Ascending aorta (tissue), 2 donors: ENCODE results near the gene MACROH2A1. TPM values are rescaled to one million over a fixed set of nuclear protein-coding genes. Genes with fewer than 3 reads are reported as not detected.

ENCODE experiments used
- DNase-seq, 2 donors: peaks; one replicate each; pipeline ENCODE4 v3.0.0-alpha.2; 2019; ENCODE audit warnings: low spot score in 2 of 2
- H3K27ac ChIP-seq, 2 donors: fragments of 200-600 bp; sonication (generic); one replicate each; pipeline ENCODE4 v1.5.1; 2016 to 2017; ENCODE audit warnings: mild to moderate bottlenecking in 1 of 2
- H3K27me3 ChIP-seq: fragments of 200-600 bp; sonication (generic); one replicate; pipeline ENCODE4 v1.5.1; 2017
- H3K36me3 ChIP-seq, 2 donors: fragments of 200-600 bp; sonication (generic); one replicate each; pipeline ENCODE4 v1.5.1; 2016
- H3K4me1 ChIP-seq, 2 donors: fragments of 200-600 bp; sonication (generic); one replicate each; pipeline ENCODE4 v1.5.1; 2016 to 2017; ENCODE audit warnings: mild to moderate bottlenecking in 1 of 2
- H3K4me3 ChIP-seq, 2 donors: fragments of 200-600 bp; sonication (generic); one replicate each; pipeline ENCODE4 v1.5.1; 2016 to 2017; ENCODE audit warnings: mild to moderate bottlenecking in 1 of 2
- H3K9me3 ChIP-seq, 2 donors: fragments of 200-600 bp; sonication (generic); one replicate each; pipeline ENCODE4 v1.5.1; 2016
- CTCF ChIP-seq, 3 experiments: fragments of 200-600 bp in 2 of 3; fragments of 450-650 bp in 1 of 3; sonication (generic) in 2 of 3; IDR thresholded peaks; one replicate each; pipeline ENCODE4 v1.5.1; 2016 to 2019; ENCODE audit warnings: antibody characterized with exemption in 3 of 3, mild to moderate bottlenecking in 1 of 3, moderate library complexity in 1 of 3
- intact Hi-C: fragments of 100-400 bp; cut with DNase I; formaldehyde crosslinking; loops from one replicate; pipeline ENCODE4 v1.15.1; 2023
- total RNA-seq: library from RNA; depleted of rRNA; stranded (reverse); fragments of >200 nt; gene quantifications from one replicate; pipeline ENCODE4 v1.1.0, GENCODE V29; 2016

The MACROH2A1 gene
- total RNA-seq, 1 donor from 2014 or later = 216 TPM

GRCh38 chr5:135426102-135427082 is 27.4 kb upstream of the MACROH2A1 start:
- peak in 1 of 3 experiments; percentile 34 for TF ChIP-seq CTCF (IDR thresholded peaks at IDR 0.05)
- DNase-seq = no peak
- H3K27ac ChIP-seq = no peak overlapping the region
- peaks cover 0 to 5% of the 10 kb centered on the region in 2 donors for H3K4me1 ChIP-seq
- intact Hi-C loops = no loop called here
- no peaks in the 10 kb centered on the region for H3K27me3 ChIP-seq
- no peaks in the 10 kb centered on the region for H3K36me3 ChIP-seq
- peaks cover 3 to 4% of the 10 kb centered on the region in 2 donors for H3K9me3 ChIP-seq
- no peak overlapping the region for H3K4me3 ChIP-seq

- peaks cover 3 to 4% of the 10 kb centered on the region in 2 donors for H3K9me3 ChIP-seq
- H3K27me3 ChIP-seq = no peaks in the 10 kb centered on the region
- intact Hi-C loops = no loop called here
- DNase-seq = no peak
- no peak for TF ChIP-seq CTCF (IDR thresholded peaks at IDR 0.05)
- H3K4me1 ChIP-seq = peaks cover 0 to 5% of the 10 kb centered on the region in 2 donors
- no peaks in the 10 kb centered on the region for H3K36me3 ChIP-seq
- H3K4me3 ChIP-seq = no peak overlapping the region
- H3K27ac ChIP-seq = no peak overlapping the region
These were observed 26.6 kb upstream of the MACROH2A1 start for GRCh38 chr5:135425641-135426040.

- intact Hi-C loops = no loop called here
- Histone ChIP-seq H3K4me1 (no peaks in the 10 kb centered on the region), H3K27me3 (no peaks in the 10 kb centered on the region)
These were observed 24.8 kb upstream of the MACROH2A1 start for GRCh38 chr5:135423846-135424168.

GRCh38 chr5:135423146-135423845 is 24.3 kb upstream of the MACROH2A1 start:
- no peaks in the 10 kb centered on the region for H3K4me1 ChIP-seq
- no peaks in the 10 kb centered on the region for H3K36me3 ChIP-seq
- H3K27ac ChIP-seq = no peak overlapping the region
- H3K9me3 ChIP-seq = no peaks in the 10 kb centered on the region
- H3K4me3 ChIP-seq = no peak overlapping the region
- TF ChIP-seq CTCF (IDR thresholded peaks at IDR 0.05) = no peak
- DNase-seq = no peak
- no peaks in the 10 kb centered on the region for H3K27me3 ChIP-seq
- intact Hi-C loops = no loop called here

More at GRCh38 chr5:135423846-135424168, 24.8 kb upstream of the MACROH2A1 start:
- no peak for DNase-seq
- no peak for TF ChIP-seq CTCF (IDR thresholded peaks at IDR 0.05)
- Histone ChIP-seq H3K27ac (no peak overlapping the region), H3K36me3 (no peaks in the 10 kb centered on the region), H3K4me3 (no peak overlapping the region), H3K9me3 (peaks cover 3 to 4% of the 10 kb centered on the region in 2 donors)

GRCh38 chr5:135422419-135422818 is 23.4 kb upstream of the MACROH2A1 start:
- no peaks in the 10 kb centered on the region for H3K27me3 ChIP-seq
- no peaks in the 10 kb centered on the region for H3K4me1 ChIP-seq
- no peak for TF ChIP-seq CTCF (IDR thresholded peaks at IDR 0.05)
- no peaks in the 10 kb centered on the region for H3K36me3 ChIP-seq
- intact Hi-C loops = no loop called here
- DNase-seq = no peak
- H3K27ac ChIP-seq = no peak overlapping the region
- no peak overlapping the region for H3K4me3 ChIP-seq
- no peaks in the 10 kb centered on the region for H3K9me3 ChIP-seq
